GM12892 (cell line): Measurements from ENCODE around the gene IL18R1.

Source experiments
- POLR2A ChIP-seq: IDR thresholded peaks from 2 replicates; pipeline ENCODE4 v1.6.1; 2011; ENCODE audit warnings: low read depth, low read length, control low read depth
- TAF1 ChIP-seq: IDR thresholded peaks from 2 replicates; pipeline ENCODE4 v1.6.1; 2011; ENCODE audit warnings: low read depth, mild to moderate bottlenecking, control low read depth, low read length, borderline replicate concordance

- TF ChIP-seq POLR2A (no peak), TAF1 (no peak)
Observed at GRCh38 chr2:102434655-102435381, 79.2 kb downstream of the IL18R1 start.
